ENCODE measurements around the gene NDRG4. TPM values are rescaled to one million over a fixed set of nuclear protein-coding genes. Genes with fewer than 3 reads are reported as not detected.

NDRG4 gene
- polyA plus RNA-seq, 6 donors from 2014 or later = 0.17 to 0.79 (median 0.27) TPM; not detected in 3

DNA sequence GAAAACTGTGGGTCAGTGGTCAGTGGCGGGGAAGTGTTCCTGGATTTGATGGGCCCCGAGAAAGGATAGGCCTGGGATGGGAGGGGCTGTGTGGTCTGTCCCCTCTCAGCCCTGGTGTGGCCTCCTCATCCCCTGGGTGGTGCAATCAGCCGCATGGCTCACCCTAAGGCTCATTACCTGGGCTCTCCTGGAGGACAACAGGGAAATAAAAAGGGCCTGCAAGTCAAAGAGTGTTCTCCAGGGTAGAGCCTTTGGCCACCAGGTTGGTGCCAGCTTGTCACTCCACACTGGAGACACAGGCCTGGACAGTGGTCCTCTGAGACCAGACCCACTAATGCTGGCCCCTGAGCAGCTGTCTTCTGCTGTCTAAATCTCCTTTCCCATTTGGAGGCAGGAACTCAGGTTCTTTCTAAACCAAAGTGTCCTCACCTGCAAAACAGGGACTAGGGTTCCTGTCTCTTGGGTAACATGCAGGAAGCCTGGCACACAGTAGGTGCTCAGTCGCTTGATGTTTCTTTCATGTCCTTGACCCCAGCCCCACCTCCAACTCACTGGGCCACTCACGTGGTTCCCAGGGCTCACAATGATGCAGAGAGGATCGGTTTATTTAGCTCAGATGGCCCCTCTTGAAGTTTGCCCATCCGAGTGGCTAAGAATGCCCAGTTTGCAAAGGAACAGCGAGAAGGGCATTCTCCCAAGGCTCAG, 2.4 kb downstream of the NDRG4 start:
- DNase-seq = no peak
- Mint-ChIP-seq H3K4me1 (peaks cover 17 to 36% (median 23%) of the 10 kb centered on the region in 3 donors), H3K27me3 (peaks cover 6 to 52% (median 12%) of the 10 kb centered on the region in 3 donors), H3K4me3 (peak overlapping the region; percentile 34 to 92 (median 62)), H3K9me3 (peaks cover 0 to 2% (median 0%) of the 10 kb centered on the region in 7 donors), H3K36me3 (no peaks in the 10 kb centered on the region), H3K27ac (peak overlapping the region in 1 of 6 donors; percentile 57)
- no peak for ATAC-seq (ENCODE audit: low read depth in 2 of 2)

DNA sequence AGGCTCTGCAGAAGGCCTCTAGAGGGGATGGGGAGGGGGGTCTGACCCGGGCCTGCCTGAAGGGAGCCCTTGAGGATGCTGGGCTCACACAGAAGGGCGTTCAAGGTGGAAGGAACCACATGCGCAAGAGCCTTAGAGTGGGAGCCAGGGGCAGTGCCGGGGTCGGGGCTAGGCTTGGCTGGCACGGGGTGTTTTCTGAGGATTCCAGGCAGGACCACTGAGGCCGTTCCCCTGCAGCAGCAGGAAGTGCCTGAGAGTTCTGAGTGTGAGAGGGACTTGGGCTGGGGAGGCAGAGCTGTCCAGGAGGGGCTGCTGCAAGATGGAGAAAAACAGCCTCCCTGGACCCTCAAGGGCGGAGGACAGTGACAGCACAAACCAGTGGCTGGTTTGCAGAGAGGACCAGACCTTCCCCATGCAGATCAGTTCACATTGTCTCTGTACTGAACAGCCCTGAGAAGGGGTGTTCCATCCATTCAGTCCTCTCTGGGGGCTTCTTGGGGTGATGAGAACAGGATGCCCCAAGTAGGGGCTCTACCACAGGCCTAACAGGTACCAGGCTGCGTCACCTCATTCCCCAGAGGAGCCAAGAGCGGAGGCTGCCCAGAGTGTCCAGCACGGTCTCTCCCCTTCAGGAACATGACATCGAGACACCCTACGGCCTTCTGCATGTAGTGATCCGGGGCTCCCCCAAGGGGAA, 3.4 kb downstream of the NDRG4 start:
- peaks cover 6 to 53% (median 12%) of the 10 kb centered on the region in 3 donors for H3K27me3 Mint-ChIP-seq
- peaks cover 17 to 36% (median 20%) of the 10 kb centered on the region in 3 donors for H3K4me1 Mint-ChIP-seq
- ATAC-seq (ENCODE audit: low read depth in 2 of 2) (no peak), DNase-seq (no peak)
- peak overlapping the region in 1 of 6 donors; percentile 8 for H3K27ac Mint-ChIP-seq
- H3K36me3 Mint-ChIP-seq = no peaks in the 10 kb centered on the region
- peaks cover 0 to 2% (median 0%) of the 10 kb centered on the region in 7 donors for H3K9me3 Mint-ChIP-seq
- peak overlapping the region in 2 of 8 donors; percentile 12 to 25 for H3K4me3 Mint-ChIP-seq

DNA sequence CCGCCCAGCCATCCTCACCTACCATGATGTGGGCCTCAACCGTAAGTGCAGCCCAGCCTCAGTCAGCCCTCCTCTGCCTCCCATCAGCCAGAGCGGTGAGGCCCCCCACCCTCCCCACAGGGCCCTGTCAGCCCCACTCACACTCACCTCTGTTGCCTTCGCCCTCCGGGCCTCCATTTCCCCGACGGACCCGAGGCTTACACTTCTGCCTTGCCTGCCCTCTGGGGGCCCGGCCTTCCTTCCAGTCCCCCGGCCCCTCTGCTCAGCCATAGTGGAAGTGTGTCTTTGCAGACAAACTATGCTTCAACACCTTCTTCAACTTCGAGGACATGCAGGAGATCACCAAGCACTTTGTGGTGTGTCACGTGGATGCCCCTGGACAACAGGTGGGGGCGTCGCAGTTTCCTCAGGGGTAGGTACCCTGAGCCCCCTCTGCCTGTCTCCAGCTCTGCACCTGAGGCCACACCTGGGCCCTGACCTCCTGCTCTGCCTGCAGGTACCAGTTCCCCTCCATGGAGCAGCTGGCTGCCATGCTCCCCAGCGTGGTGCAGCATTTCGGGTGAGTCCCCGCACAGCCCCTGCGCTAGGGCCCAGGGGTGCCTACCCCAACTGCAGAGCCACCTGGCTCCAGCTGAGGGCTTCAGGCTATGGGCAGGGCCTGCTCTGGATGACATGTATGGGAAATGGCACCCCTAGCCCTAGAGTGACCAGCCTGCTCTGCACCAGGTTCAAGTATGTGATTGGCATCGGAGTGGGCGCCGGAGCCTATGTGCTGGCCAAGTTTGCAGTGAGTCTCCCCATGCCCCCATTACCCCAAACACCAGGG, 4.1 kb downstream of the NDRG4 start:
- H3K9me3 Mint-ChIP-seq = peaks cover 0 to 2% (median 0%) of the 10 kb centered on the region in 7 donors
- DNase-seq (no peak), ATAC-seq (ENCODE audit: low read depth in 2 of 2) (no peak)
- H3K4me1 Mint-ChIP-seq = peaks cover 17 to 36% (median 20%) of the 10 kb centered on the region in 3 donors
- no peaks in the 10 kb centered on the region for H3K36me3 Mint-ChIP-seq
- H3K27me3 Mint-ChIP-seq = peaks cover 6 to 53% (median 12%) of the 10 kb centered on the region in 3 donors
- no peak overlapping the region for H3K27ac Mint-ChIP-seq
- H3K4me3 Mint-ChIP-seq = no peak overlapping the region

DNA sequence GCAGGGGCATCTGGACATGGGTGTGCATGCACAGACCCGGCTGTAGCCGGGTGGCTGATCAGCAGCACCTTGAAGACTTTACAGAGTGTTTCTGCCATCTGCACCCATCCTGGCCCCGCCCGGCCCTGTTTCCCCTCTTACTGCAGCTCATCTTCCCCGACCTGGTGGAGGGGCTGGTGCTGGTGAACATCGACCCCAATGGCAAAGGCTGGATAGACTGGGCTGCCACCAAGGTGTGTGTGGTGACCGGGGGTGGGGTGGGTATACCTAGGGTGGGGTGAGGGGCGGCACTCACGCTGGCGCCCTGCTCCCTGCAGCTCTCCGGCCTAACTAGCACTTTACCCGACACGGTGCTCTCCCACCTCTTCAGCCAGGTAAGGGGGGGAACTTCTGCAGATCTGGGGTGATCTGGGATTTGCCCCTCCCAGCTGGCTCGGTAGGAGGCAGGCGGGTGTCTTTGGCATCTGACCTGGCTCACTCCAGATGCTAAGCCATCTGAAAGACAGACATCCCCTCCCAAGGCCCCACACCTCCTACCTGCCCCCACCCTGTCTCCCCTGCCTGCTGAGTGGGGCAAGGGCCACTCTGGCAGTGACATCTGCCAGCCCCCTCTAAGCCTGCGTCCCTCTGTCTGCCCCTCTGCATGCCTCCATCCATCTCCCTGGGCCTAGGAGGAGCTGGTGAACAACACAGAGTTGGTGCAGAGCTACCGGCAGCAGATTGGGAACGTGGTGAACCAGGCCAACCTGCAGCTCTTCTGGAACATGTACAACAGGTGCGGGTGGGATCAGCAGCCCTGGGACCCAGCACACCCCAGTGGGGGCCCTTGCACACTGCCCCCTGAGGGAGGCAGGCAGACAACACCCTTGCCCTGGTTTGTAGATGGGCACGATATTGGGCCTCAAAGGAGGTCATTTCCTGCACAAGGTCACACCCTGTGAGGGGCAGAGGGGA, 6.6 kb downstream of the NDRG4 start:
- Mint-ChIP-seq H3K27ac (peak overlapping the region in 1 of 6 donors; percentile 53), H3K27me3 (peaks cover 6 to 32% (median 12%) of the 10 kb centered on the region in 3 donors), H3K9me3 (no peaks in the 10 kb centered on the region), H3K36me3 (no peaks in the 10 kb centered on the region), H3K4me3 (peak overlapping the region in 1 of 8 donors; percentile 43), H3K4me1 (peaks cover 6 to 18% (median 6%) of the 10 kb centered on the region in 3 donors)
- DNase-seq (no peak), ATAC-seq (ENCODE audit: low read depth in 2 of 2) (no peak)

DNA sequence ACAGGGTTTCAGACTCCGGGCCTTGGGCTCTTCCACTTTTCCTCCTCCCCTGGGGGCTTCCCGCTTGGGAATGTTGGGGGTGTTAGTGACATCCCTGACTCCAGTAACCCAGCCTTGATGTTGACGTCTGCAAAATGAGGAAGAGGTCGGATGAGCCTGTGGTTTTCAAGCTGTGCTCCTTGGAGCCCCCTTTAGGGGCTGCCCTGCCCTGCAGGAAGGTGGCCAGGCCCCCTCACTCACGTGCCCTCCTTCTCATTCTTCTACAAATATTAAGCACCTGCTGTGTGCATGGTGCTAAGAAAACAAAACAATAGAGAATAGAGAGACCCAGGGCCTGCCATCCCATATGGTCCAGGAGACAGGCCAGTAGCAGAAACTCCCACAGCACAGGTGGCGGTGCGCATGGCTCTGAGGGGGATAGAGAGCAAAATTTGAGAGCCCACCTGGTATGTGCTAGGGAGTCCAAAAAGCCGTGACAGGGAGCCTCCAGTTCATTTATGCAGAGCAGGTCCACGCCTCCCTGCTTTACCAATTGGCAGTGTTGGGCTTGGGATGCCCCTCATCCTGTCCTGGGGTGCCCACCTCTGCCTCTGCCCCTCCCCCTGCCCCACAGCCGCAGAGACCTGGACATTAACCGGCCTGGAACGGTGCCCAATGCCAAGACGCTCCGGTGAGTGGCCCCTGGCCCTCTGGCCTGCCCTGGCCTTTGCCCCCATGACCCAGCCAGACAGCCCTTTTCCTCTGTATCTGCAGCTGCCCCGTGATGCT, 7.4 kb downstream of the NDRG4 start:
- Mint-ChIP-seq H3K4me3 (no peak overlapping the region), H3K9me3 (no peaks in the 10 kb centered on the region), H3K27ac (no peak overlapping the region), H3K4me1 (peaks cover 2 to 20% (median 4%) of the 10 kb centered on the region in 3 donors), H3K27me3 (peaks cover 6 to 24% (median 12%) of the 10 kb centered on the region in 3 donors), H3K36me3 (no peaks in the 10 kb centered on the region)
- DNase-seq = no peak
- ATAC-seq (ENCODE audit: low read depth in 2 of 2) = peak in 1 of 2 donors; percentile 39

DNA sequence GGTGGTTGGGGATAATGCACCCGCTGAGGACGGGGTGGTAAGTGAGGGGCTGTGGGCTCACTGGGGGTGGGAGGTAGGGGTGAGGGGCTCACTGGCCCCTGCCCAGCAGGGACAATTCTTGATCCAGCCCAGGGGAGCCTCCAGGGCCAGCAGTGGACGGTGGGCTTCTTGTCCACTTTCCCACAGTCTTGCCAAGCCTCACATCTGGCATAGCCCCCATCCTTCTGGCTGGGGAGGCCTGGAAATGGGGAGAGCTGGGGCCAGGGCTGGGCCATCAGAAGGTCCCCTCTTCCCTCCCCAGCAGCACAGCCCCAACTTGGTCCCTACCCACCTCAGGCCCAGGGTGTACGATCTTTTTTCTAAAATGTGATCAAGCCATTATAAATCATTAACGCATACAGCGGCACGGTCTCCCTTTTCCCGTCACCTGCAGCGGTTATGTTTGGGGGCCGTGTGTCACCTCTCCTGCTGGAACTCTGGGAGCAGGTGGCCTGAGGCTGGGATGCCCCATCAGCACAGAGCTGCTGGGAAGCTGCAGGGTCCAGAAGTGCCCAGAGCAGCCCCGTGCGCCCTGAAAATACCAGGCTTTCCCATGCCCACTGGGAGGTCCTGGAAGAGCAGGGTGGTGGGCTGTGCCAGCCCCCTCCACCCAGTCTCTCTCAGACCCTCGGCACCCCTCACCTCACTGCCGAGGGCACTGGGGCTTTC, 8.2 kb downstream of the NDRG4 start:
- no peak for DNase-seq
- no peak for ATAC-seq (ENCODE audit: low read depth in 2 of 2)
- Mint-ChIP-seq H3K27me3 (peaks cover 0 to 16% (median 5%) of the 10 kb centered on the region in 3 donors), H3K36me3 (no peaks in the 10 kb centered on the region), H3K27ac (no peak overlapping the region), H3K4me1 (peaks cover 2 to 18% (median 4%) of the 10 kb centered on the region in 3 donors), H3K9me3 (no peaks in the 10 kb centered on the region), H3K4me3 (no peak overlapping the region)

DNA sequence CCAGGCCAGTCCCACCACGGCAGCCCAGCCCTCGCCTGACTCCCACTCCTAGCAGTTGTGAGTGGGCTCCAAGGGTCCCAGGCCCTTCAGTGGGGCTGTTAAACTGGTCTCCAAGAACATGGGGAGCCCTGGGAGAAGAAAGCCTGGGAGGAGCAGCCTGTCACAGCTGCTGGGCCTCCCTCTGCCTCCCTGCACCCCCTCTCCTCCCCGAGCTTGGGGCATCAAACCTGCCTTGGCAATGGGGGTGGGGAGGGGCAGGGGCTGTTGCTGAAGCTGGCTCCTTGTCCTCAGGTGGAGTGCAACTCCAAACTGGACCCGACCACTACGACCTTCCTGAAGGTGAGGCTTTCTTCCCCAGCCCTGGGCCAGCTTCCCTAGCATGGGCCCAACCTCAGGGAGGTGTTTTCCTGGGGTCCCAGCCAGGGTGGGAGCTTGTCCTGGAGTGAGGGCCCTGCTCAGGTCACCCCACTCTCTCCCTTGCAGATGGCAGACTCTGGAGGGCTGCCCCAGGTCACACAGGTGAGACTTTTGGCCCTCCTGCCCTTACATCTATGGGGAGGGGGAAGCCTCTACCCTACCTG, 8.8 kb downstream of the NDRG4 start:
- Mint-ChIP-seq H3K4me3 (no peak overlapping the region), H3K27me3 (peaks cover 0 to 11% (median 0%) of the 10 kb centered on the region in 3 donors), H3K36me3 (no peaks in the 10 kb centered on the region), H3K4me1 (peaks cover 2 to 16% (median 4%) of the 10 kb centered on the region in 3 donors), H3K9me3 (no peaks in the 10 kb centered on the region), H3K27ac (no peak overlapping the region)
- no peak for DNase-seq
- ATAC-seq (ENCODE audit: low read depth in 2 of 2) = no peak

- H3K27ac Mint-ChIP-seq = no peak overlapping the region
- H3K36me3 Mint-ChIP-seq = no peaks in the 10 kb centered on the region
- no peak for ATAC-seq (ENCODE audit: low read depth in 2 of 2)
- no peaks in the 10 kb centered on the region for H3K9me3 Mint-ChIP-seq
- H3K4me1 Mint-ChIP-seq = peaks cover 2 to 16% (median 4%) of the 10 kb centered on the region in 3 donors
- no peak for DNase-seq
- peak overlapping the region in 1 of 8 donors; percentile 72 for H3K4me3 Mint-ChIP-seq
- peaks cover 0 to 5% (median 0%) of the 10 kb centered on the region in 3 donors for H3K27me3 Mint-ChIP-seq
These were observed 9.5 kb downstream of the NDRG4 start for GRCh38 chr16:58509256-58510096.

DNA sequence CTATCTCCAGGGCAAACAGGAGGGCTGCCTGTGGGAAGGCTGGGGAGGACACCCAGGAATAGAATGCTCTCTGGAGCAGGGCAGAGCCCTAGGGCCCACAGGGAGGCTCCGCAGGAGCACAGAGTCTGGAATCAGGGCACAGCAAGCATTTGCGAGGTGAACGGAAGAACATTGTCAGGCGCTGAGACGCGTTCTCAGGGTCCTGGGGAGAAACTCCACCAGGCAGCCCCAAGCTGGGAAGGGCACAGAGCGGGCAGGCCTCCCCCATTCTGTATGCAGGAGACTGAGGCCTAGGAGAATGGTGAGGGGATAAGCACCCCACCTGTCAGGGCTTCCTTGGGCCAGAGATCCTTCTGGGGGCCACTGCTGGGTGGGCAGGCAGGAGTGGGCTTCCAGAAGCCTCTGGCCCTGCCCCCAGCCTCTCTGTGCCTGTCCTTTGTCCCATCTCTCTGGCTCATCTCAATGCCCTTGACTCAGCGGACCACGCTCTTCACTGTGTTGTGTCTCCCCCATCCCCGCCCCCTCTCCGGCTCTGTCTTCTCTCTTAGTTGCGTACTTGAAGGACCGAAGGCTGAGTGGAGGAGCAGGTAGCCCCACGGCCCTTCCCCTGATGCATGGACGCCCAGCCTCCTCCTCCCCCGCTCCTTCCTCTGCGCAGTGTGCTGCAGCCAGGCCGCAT, 10.3 kb downstream of the NDRG4 start:
- DNase-seq (no peak), ATAC-seq (ENCODE audit: low read depth in 2 of 2) (no peak)
- Mint-ChIP-seq H3K36me3 (no peaks in the 10 kb centered on the region), H3K4me1 (peaks cover 8 to 23% (median 9%) of the 10 kb centered on the region in 3 donors), H3K27ac (peak overlapping the region in 3 of 6 donors; percentile 38 to 73 (median 67)), H3K27me3 (peaks cover 0 to 5% (median 0%) of the 10 kb centered on the region in 3 donors), H3K9me3 (no peaks in the 10 kb centered on the region), H3K4me3 (peak overlapping the region in 1 of 8 donors; percentile 72)

Data from naive B cell (primary cell).